ENCODE data around the gene CD2AP.

DNA sequence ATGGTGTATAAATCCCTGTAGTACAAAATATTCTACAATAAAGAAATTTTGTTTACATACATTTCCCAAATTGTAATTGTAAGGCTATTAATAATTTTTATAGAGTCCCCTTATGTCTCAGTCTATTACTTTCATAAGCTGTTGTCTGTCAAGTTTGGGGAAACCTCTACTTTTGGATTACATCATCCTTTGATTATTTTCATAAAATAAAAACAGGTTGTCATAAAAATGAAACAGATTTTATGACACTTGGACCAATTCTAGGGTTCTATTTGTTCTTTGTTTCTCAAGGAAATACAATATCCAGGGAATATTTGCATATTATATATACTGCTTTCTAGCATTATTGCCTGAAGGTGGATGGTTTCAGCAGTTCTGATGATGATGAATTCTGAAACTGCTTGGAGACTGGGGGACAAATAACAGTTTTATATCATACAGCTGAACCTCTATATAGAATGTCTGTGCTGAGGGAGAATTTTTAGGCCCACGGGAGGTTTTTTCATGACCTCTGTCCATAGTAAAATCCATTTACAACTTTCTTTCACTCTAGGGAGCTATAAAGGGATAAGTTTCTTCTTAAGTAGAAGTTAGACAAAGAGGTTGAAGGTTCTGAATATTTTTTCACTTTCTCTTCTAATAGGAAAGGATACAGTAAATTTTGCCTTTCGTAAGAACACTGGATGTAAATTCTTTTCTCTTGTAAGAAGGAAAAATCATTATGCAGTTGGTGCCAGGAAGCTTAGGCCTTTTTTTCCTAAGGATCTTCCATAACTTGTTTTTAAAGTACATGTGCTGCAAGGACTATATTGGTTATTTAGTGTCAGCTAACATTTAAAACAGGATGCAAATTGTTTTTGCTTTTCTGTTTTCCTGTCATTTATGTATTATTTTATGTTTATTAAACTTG is 58.0 kb downstream of the CD2AP start:
- TF ChIP-seq POLR2AphosphoS5 (IDR thresholded peaks at IDR 0.05; ENCODE audit: low read depth, low read length) (no peak), TAF1 (IDR thresholded peaks at IDR 0.05; ENCODE audit: borderline replicate concordance, insufficient read depth, low read length) (no peak), SIN3A (IDR thresholded peaks at IDR 0.05; ENCODE audit: borderline replicate concordance, insufficient read depth, low read length) (no peak), FOXP2 (optimal IDR thresholded peaks at IDR 0.05; ENCODE audit: borderline replicate concordance, extremely low read depth, extremely low read length, insufficient read depth) (no peak)
- TF ChIP-seq, protein P1, sequence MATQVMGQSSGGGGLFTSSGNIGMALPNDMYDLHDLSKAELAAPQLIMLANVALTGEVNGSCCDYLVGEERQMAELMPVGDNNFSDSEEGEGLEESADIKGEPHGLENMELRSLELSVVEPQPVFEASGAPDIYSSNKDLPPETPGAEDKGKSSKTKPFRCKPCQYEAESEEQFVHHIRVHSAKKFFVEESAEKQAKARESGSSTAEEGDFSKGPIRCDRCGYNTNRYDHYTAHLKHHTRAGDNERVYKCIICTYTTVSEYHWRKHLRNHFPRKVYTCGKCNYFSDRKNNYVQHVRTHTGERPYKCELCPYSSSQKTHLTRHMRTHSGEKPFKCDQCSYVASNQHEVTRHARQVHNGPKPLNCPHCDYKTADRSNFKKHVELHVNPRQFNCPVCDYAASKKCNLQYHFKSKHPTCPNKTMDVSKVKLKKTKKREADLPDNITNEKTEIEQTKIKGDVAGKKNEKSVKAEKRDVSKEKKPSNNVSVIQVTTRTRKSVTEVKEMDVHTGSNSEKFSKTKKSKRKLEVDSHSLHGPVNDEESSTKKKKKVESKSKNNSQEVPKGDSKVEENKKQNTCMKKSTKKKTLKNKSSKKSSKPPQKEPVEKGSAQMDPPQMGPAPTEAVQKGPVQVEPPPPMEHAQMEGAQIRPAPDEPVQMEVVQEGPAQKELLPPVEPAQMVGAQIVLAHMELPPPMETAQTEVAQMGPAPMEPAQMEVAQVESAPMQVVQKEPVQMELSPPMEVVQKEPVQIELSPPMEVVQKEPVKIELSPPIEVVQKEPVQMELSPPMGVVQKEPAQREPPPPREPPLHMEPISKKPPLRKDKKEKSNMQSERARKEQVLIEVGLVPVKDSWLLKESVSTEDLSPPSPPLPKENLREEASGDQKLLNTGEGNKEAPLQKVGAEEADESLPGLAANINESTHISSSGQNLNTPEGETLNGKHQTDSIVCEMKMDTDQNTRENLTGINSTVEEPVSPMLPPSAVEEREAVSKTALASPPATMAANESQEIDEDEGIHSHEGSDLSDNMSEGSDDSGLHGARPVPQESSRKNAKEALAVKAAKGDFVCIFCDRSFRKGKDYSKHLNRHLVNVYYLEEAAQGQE (IDR thresholded peaks at IDR 0.05; ENCODE audit: insufficient read depth in 1 of 2, low read depth in 2 of 2, low read length in 2 of 2): no peak

Measured in PFSK-1 (cell line).